Keratinocyte (primary cell): ENCODE data around the gene ZNF70. TPM values are rescaled to one million over a fixed set of nuclear protein-coding genes. Genes with fewer than 3 reads are reported as not detected.

Source experiments
- DNase-seq: peaks from one replicate; pipeline ENCODE4 v3.0.0-alpha.2; 2011; ENCODE audit warnings: low read depth, missing footprints, low spot score
- FAIRE-seq: peaks from 2 replicates; lab custom pipeline; 2011; peaks lifted over from hg19 to GRCh38; lab: Jason Lieb, UNC
- H2AFZ ChIP-seq: 2 replicates; pipeline ENCODE4 v1.6.0; 2012; ENCODE audit warnings: low read length, control low read depth, inconsistent platforms; ENCODE audit not compliant: control insufficient read depth
- H3K27ac ChIP-seq: 2 replicates; pipeline ENCODE4 v1.5.1; 2011; ENCODE audit warnings: low read length; ENCODE audit not compliant: control insufficient read depth, insufficient read depth
- H3K27me3 ChIP-seq: 3 replicates; pipeline ENCODE4 v1.6.0; 2011; ENCODE audit warnings: low read length; ENCODE audit not compliant: control insufficient read depth, insufficient read depth; ENCODE audit errors: extremely low read depth
- H3K36me3 ChIP-seq, 2 experiments: 2 replicates in 1 of 2; 3 replicates in 1 of 2; pipeline ENCODE4 v1.5.1; 2011; ENCODE audit warnings: low read length in 2 of 2, mild to moderate bottlenecking in 1 of 2; ENCODE audit not compliant: control insufficient read depth in 2 of 2, insufficient read depth in 2 of 2; ENCODE audit errors: extremely low read depth in 1 of 2
- H3K4me1 ChIP-seq: 3 replicates; pipeline ENCODE4 v1.5.1; 2011; ENCODE audit warnings: low read length; ENCODE audit not compliant: control insufficient read depth, insufficient read depth; ENCODE audit errors: extremely low read depth
- H3K4me2 ChIP-seq: 3 replicates; pipeline ENCODE4 v1.6.0; 2011; ENCODE audit warnings: low read depth, low read length; ENCODE audit not compliant: control insufficient read depth, insufficient read depth; ENCODE audit errors: extremely low read depth
- H3K4me3 ChIP-seq, 3 experiments: fragments of 200-600 bp in 1 of 3; sonication (generic) in 1 of 3; 2 replicates in 2 of 3; 3 replicates in 1 of 3; pipeline ENCODE4 v1.5.1; 2011 to 2016; ENCODE audit warnings: low read length in 3 of 3, mild to moderate bottlenecking in 3 of 3, control low read depth in 2 of 3, inconsistent platforms in 1 of 3, low read depth in 1 of 3, mixed read lengths in 1 of 3, mixed run types in 1 of 3, moderate library complexity in 1 of 3; ENCODE audit not compliant: control insufficient read depth in 2 of 3, insufficient read depth in 2 of 3; ENCODE audit errors: extremely low read depth in 1 of 3
- H3K79me2 ChIP-seq: 2 replicates; pipeline ENCODE4 v1.6.0; 2012; ENCODE audit warnings: low read length; ENCODE audit not compliant: control insufficient read depth, insufficient read depth
- H3K9ac ChIP-seq: 3 replicates; pipeline ENCODE4 v1.6.0; 2011; ENCODE audit warnings: low read length; ENCODE audit not compliant: control insufficient read depth, insufficient read depth; ENCODE audit errors: extremely low read depth
- H3K9me1 ChIP-seq: 3 replicates; pipeline ENCODE4 v1.6.0; 2011; ENCODE audit warnings: low read length; ENCODE audit not compliant: control insufficient read depth, insufficient read depth; ENCODE audit errors: extremely low read depth
- H3K9me3 ChIP-seq: 2 replicates; pipeline ENCODE4 v1.5.1; 2012; ENCODE audit warnings: low read depth, low read length; ENCODE audit not compliant: control insufficient read depth
- H4K20me1 ChIP-seq: 3 replicates; pipeline ENCODE4 v1.6.0; 2011; ENCODE audit warnings: low read length; ENCODE audit not compliant: control insufficient read depth, insufficient read depth; ENCODE audit errors: extremely low read depth
- CTCF ChIP-seq, 3 experiments: IDR thresholded peaks in 1 of 3; conservative IDR thresholded peaks in 1 of 3; optimal IDR thresholded peaks in 1 of 3; 2 replicates in 2 of 3; 3 replicates in 1 of 3; pipeline versions ENCODE3 to v1.5.1; 2011; ENCODE audit warnings: low read length in 3 of 3, mild to moderate bottlenecking in 3 of 3, moderate library complexity in 2 of 3, control low read depth in 1 of 3, inconsistent platforms in 1 of 3; ENCODE audit not compliant: insufficient read depth in 2 of 3; ENCODE audit errors: extremely low read depth in 1 of 3
- EZH2 ChIP-seq: IDR thresholded peaks from one replicate; pipeline ENCODE4 v1.6.1; 2012; ENCODE audit warnings: inconsistent platforms, mild to moderate bottlenecking, low read length, moderate library complexity
- dilution Hi-C: fragments of 300-500 bp; cut with MboI; formaldehyde crosslinking; loops from one replicate; pipeline ENCODE4 v1.7.0; 2020; ENCODE audit warnings: low sequenced_read_pairs; ENCODE audit not compliant: extremely low pct_ligation_motif_present
- polyA plus RNA-seq, 5 experiments: library from polyadenylated mRNA; depleted of rRNA in 3 of 5; stranded (reverse) in 3 of 5; stranded (forward) in 1 of 5; unstranded in 1 of 5; fragments of >200 nt; gene quantifications; 1 replicate in 1 of 5; 2 replicates in 3 of 5; 3 replicates in 1 of 5; pipeline versions ENCODE4 v1.2.1 to v1.2.3, GENCODE V29; 2011 to 2012; ENCODE audit warnings: missing spikeins in 2 of 5, low read depth in 1 of 5, low replicate concordance in 1 of 5

Gene ZNF70
- polyA plus RNA-seq, 1 donor (not counting 4 experiments of a cell fraction or from before 2014, with no cell fraction given), result 0.55 TPM

GRCh38 chr22:23698673-23699235, 52.2 kb downstream of the ZNF70 start:
- no peaks in the 10 kb centered on the region for H4K20me1 ChIP-seq
- H3K4me1 ChIP-seq, result no peaks in the 10 kb centered on the region
- TF ChIP-seq EZH2, result no peak
- TF ChIP-seq CTCF (optimal IDR thresholded peaks at IDR 0.05 in 1 of 3, IDR thresholded peaks at IDR 0.05 in 1 of 3, conservative IDR thresholded peaks at IDR 0.05 in 1 of 3; ENCODE audit: extremely low read depth in 1 of 3, insufficient read depth in 2 of 3, low read length in 3 of 3), result no peak
- no peaks in the 10 kb centered on the region for H3K9me3 ChIP-seq
- H2AFZ ChIP-seq, result no peak overlapping the region
- no peak overlapping the region for H3K4me2 ChIP-seq
- dilution Hi-C loops, result no loop called here
- H3K27me3 ChIP-seq, result no peaks in the 10 kb centered on the region
- no peak overlapping the region for H3K4me3 ChIP-seq
- H3K36me3 ChIP-seq, result peaks cover 16 to 18% of the 10 kb centered on the region in 2 experiments
- FAIRE-seq, result no peak
- no peak for DNase-seq
- H3K79me2 ChIP-seq, result peaks cover 5% of the 10 kb centered on the region
- no peaks in the 10 kb centered on the region for H3K9me1 ChIP-seq
- no peak overlapping the region for H3K9ac ChIP-seq
- no peak overlapping the region for H3K27ac ChIP-seq

GRCh38 chr22:23698094-23698493, 52.8 kb downstream of the ZNF70 start:
- no peak for FAIRE-seq
- Histone ChIP-seq H3K4me3 (no peak overlapping the region), H3K27me3 (no peaks in the 10 kb centered on the region), H3K9ac (no peak overlapping the region), H3K36me3 (peaks cover 18 to 19% of the 10 kb centered on the region in 2 experiments), H3K79me2 (peaks cover under 1% of the 10 kb centered on the region), H3K9me3 (no peaks in the 10 kb centered on the region), H3K9me1 (no peaks in the 10 kb centered on the region), H3K4me1 (no peaks in the 10 kb centered on the region), H3K27ac (no peak overlapping the region), H2AFZ (no peak overlapping the region), H3K4me2 (no peak overlapping the region), H4K20me1 (no peaks in the 10 kb centered on the region)
- TF ChIP-seq CTCF (optimal IDR thresholded peaks at IDR 0.05 in 1 of 3, IDR thresholded peaks at IDR 0.05 in 1 of 3, conservative IDR thresholded peaks at IDR 0.05 in 1 of 3; ENCODE audit: extremely low read depth in 1 of 3, insufficient read depth in 2 of 3, low read length in 3 of 3), result no peak
- no peak for TF ChIP-seq EZH2
- no peak for DNase-seq
- dilution Hi-C loops, result no loop called here
